Measurements from ENCODE around the gene WDR70. TPM values are rescaled to one million over a fixed set of nuclear protein-coding genes. Genes with fewer than 3 reads are reported as not detected.

The WDR70 gene
- total and polyA plus RNA-seq, 2 of the 8 experiments (the other 6 are each of a cell fraction or from before 2014, with no cell fraction given): 10.6 to 37.4 TPM

- H3K4me2 ChIP-seq (ENCODE audit: insufficient read depth in 1 of 2, low read depth in 2 of 2, low read length in 2 of 2): no peak overlapping the region
- CTCF ChIA-PET (ENCODE audit: partially characterized antibody): interaction anchor here (0.6 to 15.5 kb wide), 4 partner anchors 15 to 1069 kb away, joined by 3 to 113 read pairs (median 4); no protein-coding TSS in a partner anchor
- H3K4me3 ChIP-seq (ENCODE audit: extremely low read depth in 1 of 4, insufficient read depth in 2 of 4, low read depth in 3 of 4, low read length in 4 of 4): no peak overlapping the region
- no peak overlapping the region for H4K8ac ChIP-seq (ENCODE audit: extremely low read depth, insufficient read depth, low read length)
- no peaks in the 10 kb centered on the region for H3K79me1 ChIP-seq (ENCODE audit: low read depth, low read length)
- no peak overlapping the region for H2BK15ac ChIP-seq (ENCODE audit: low read length)
- no peak overlapping the region for H4K5ac ChIP-seq (ENCODE audit: insufficient read length, low read depth, low read length)
- no peak overlapping the region for H2AFZ ChIP-seq (ENCODE audit: low read length)
- H3K27ac ChIP-seq (ENCODE audit: low read depth, low read length): no peak overlapping the region
- H3K56ac ChIP-seq (replicated peaks; ENCODE audit: insufficient read length, low read depth, low read length): no peak overlapping the region
- H4K91ac ChIP-seq (replicated peaks; ENCODE audit: insufficient read length, low read length): no peak overlapping the region
- no peak overlapping the region for H3K4ac ChIP-seq (replicated peaks; ENCODE audit: insufficient read length, low read depth, low read length)
- H3K14ac ChIP-seq (ENCODE audit: insufficient read length): no peak overlapping the region
- peaks cover 0 to 5% of the 10 kb centered on the region in 2 experiments; a peak in 1 of 4 replicates for H3K9me3 ChIP-seq (ENCODE audit: insufficient read depth in 2 of 2, low read depth in 1 of 2, low read length in 1 of 2)
- H2AK5ac ChIP-seq (ENCODE audit: low read depth, low read length): no peak overlapping the region
- DNase-seq (ENCODE audit: low read depth in 1 of 2, low spot score in 2 of 2): no peak
- no peak overlapping the region for H2BK20ac ChIP-seq (ENCODE audit: low read length)
- 88% methylated on average over 2 of the region's 2 CpGs; no CpG with 5 or more reads in 1 of the 2 experiments for WGBS, 2 experiments (ENCODE audit: extremely low coverage in 1 of 2, insufficient coverage in 1 of 2, insufficient read length in 1 of 2, insufficient replicate concordance in 2 of 2, low coverage in 1 of 2, low lambda C conversion rate in 2 of 2, missing lambda C conversion rate in 1 of 2)
- no peaks in the 10 kb centered on the region for H3K27me3 ChIP-seq (replicated peaks in 1 of 4; ENCODE audit: control insufficient read depth in 3 of 4, extremely low read depth in 1 of 4, insufficient read depth in 3 of 4, low read length in 3 of 4)
- no peak overlapping the region for H2BK12ac ChIP-seq (ENCODE audit: low read depth, low read length)
- POLR2A ChIA-PET (ENCODE audit: partially characterized antibody): no interaction called here
- no peaks in the 10 kb centered on the region for H3K4me1 ChIP-seq (replicated peaks in 1 of 4; ENCODE audit: control insufficient read depth in 3 of 4, insufficient read depth in 4 of 4, low read length in 3 of 4)
- no peak overlapping the region for H3K9ac ChIP-seq (replicated peaks in 1 of 4; ENCODE audit: extremely low read depth in 1 of 4, low read depth in 3 of 4, low read length in 3 of 4)
- H3K79me2 ChIP-seq (ENCODE audit: control insufficient read depth in 1 of 2, insufficient read depth in 2 of 2, low read length in 2 of 2): no peaks in the 10 kb centered on the region
- H3K36me3 ChIP-seq (ENCODE audit: control insufficient read depth in 2 of 4, insufficient read depth in 4 of 4, low read length in 3 of 4): no peaks in the 10 kb centered on the region
- H3K23ac ChIP-seq (ENCODE audit: insufficient read length): no peak overlapping the region
- no peak overlapping the region for H3K18ac ChIP-seq (ENCODE audit: extremely low read depth, low read length)
- no peaks in the 10 kb centered on the region for H4K20me1 ChIP-seq (replicated peaks in 1 of 2; ENCODE audit: control insufficient read depth in 1 of 2, insufficient read depth in 2 of 2, low read length in 2 of 2)
- FAIRE-seq: no peak
- no peak overlapping the region for H2BK5ac ChIP-seq (ENCODE audit: low read depth, low read length)
- no peaks in the 10 kb centered on the region for H3K23me2 ChIP-seq (ENCODE audit: low read depth, low read length)
- no peak overlapping the region for H2BK120ac ChIP-seq (replicated peaks; ENCODE audit: low read depth, low read length)
- TF ChIP-seq SIRT6 (IDR thresholded peaks at IDR 0.05; ENCODE audit: low read length) (no peak), SP4 (IDR thresholded peaks at IDR 0.05; ENCODE audit: low read length) (no peak), RNF2 (IDR thresholded peaks at IDR 0.05; ENCODE audit: borderline replicate concordance, low read depth, low read length, missing control alignments, poor library complexity, severe bottlenecking) (no peak), TBP (IDR thresholded peaks at IDR 0.05; ENCODE audit: low read depth, low read length) (no peak), SIN3A (conservative IDR thresholded peaks at IDR 0.05 in 1 of 2, IDR thresholded peaks at IDR 0.05 in 1 of 2; ENCODE audit: low read depth in 1 of 2, low read length in 2 of 2) (no peak), MAX (IDR thresholded peaks at IDR 0.05) (no peak), ATF3 (IDR thresholded peaks at IDR 0.05; ENCODE audit: insufficient read depth, low read depth, low read length) (no peak), BACH1 (IDR thresholded peaks at IDR 0.05; ENCODE audit: low read length) (no peak), BCL11A (IDR thresholded peaks at IDR 0.05; ENCODE audit: low read depth in 2 of 2, low read length in 2 of 2) (no peak), EGR1 (IDR thresholded peaks at IDR 0.05; ENCODE audit: borderline replicate concordance, low read depth, low read length) (no peak), CTCF (IDR thresholded peaks at IDR 0.05; ENCODE audit: control extremely low read depth in 1 of 3, insufficient read depth in 1 of 3, low read depth in 1 of 3, low read length in 3 of 3) (no peak)
Observed at GRCh38 chr5:37739817-37740261, 360.7 kb downstream of the WDR70 start.
